Activated CD4-positive, alpha-beta T cell treated with anti-CD3 and anti-CD28 coated beads, Interleukin-2, amount 50 U/mL, for 1 hour (primary cell): ENCODE measurements around the gene BTBD19.

Source experiments
- DNase-seq: peaks from one replicate; pipeline ENCODE4 v3.0.0-alpha.2; 2020

BTBD19 gene

GRCh38 chr1:44862829-44863401 lies 54.6 kb downstream of the BTBD19 start:
- no peak for DNase-seq
